ENCODE data around the gene PSTPIP2.
A peak's percentile ranks its signal among the peaks of the same experiment; 100 is the strongest.
"Not testable (repeated sequence)": the region's sequence is repeated elsewhere in the genome, so short reads cannot be mapped to it uniquely, and the experiment has no call there.

Gene PSTPIP2

GRCh38 chr18:46035696-46036680 is 36.1 kb downstream of the PSTPIP2 start:
- DNase-seq: no peak

- DNase-seq: no peak
Observed at GRCh38 chr18:46034230-46034629, 37.8 kb downstream of the PSTPIP2 start.

- DNase-seq: no peak
Observed at GRCh38 chr18:46031741-46032140, 40.3 kb downstream of the PSTPIP2 start.

GRCh38 chr18:46028536-46028891 is 43.5 kb downstream of the PSTPIP2 start:
- DNase-seq: no peak

- DNase-seq: no peak
Observed at GRCh38 chr18:46019936-46020335, 52.1 kb downstream of the PSTPIP2 start.

GRCh38 chr18:46013484-46014189 is 58.4 kb downstream of the PSTPIP2 start:
- DNase-seq: peak in 1 of 2 donors; percentile 14

- no peak for DNase-seq
Observed at GRCh38 chr18:46010676-46011075, 61.4 kb downstream of the PSTPIP2 start.

GRCh38 chr18:46010050-46010449 is 62.0 kb downstream of the PSTPIP2 start:
- DNase-seq: no peak

GRCh38 chr18:46009125-46009840 is 62.8 kb downstream of the PSTPIP2 start:
- DNase-seq: peak; percentile 24 to 37

- no peak for DNase-seq
Observed at GRCh38 chr18:46008531-46008930, 63.5 kb downstream of the PSTPIP2 start.

GRCh38 chr18:46007165-46007564 is 64.9 kb downstream of the PSTPIP2 start:
- DNase-seq: no peak

- no peak for DNase-seq
Observed at GRCh38 chr18:46002934-46003333, 69.1 kb downstream of the PSTPIP2 start.

- DNase-seq: no peak
Observed at GRCh38 chr18:46001892-46002291, 70.2 kb downstream of the PSTPIP2 start.

GRCh38 chr18:46001074-46001473 is 71.0 kb downstream of the PSTPIP2 start:
- DNase-seq: peak in 1 of 2 donors; percentile 24

GRCh38 chr18:45999536-45999935 is 72.5 kb downstream of the PSTPIP2 start:
- no peak for DNase-seq

GRCh38 chr18:45998244-45998643 is 73.8 kb downstream of the PSTPIP2 start:
- DNase-seq: peak in 1 of 2 donors; percentile 30

- DNase-seq: peak in 1 of 2 donors; percentile 41
Observed at GRCh38 chr18:45997700-45998151, 74.3 kb downstream of the PSTPIP2 start.

- DNase-seq: no peak
Observed at GRCh38 chr18:45995461-45995860, 76.6 kb downstream of the PSTPIP2 start.

- no peak for DNase-seq
Observed at GRCh38 chr18:45993438-45993837, 78.6 kb downstream of the PSTPIP2 start.

- not testable (repeated sequence) for DNase-seq
Observed at GRCh38 chr18:45992527-45992926, 79.5 kb downstream of the PSTPIP2 start.

- no peak for DNase-seq
Observed at GRCh38 chr18:45991788-45992187, 80.3 kb downstream of the PSTPIP2 start.

GRCh38 chr18:45984546-45985235 is 87.4 kb downstream of the PSTPIP2 start:
- no peak for DNase-seq

Measured in CD4-positive, alpha-beta T cell treated with Interleukin-4 for 1 hour (primary cell).